ENCODE data around the gene CARD8.
"Not testable (repeated sequence)": the region's sequence is repeated elsewhere in the genome, so short reads cannot be mapped to it uniquely, and the experiment has no call there.

The CARD8 gene

GRCh38 chr19:48255376-48256303 lies at the start of gene CARD8:
Gene CARD8, minus strand, starts transcription at chr19:48255912. Its CDS starts 14,892 bp downstream, at chr19:48241020.
- DNase-seq = peak; percentile 85

GRCh38 chr19:48303866-48304265 lies 48.2 kb upstream of the CARD8 start:
- DNase-seq = no peak

GRCh38 chr19:48303367-48303766 lies 47.7 kb upstream of the CARD8 start:
- DNase-seq = no peak

GRCh38 chr19:48302600-48302959 lies 46.9 kb upstream of the CARD8 start:
- no peak for DNase-seq

- DNase-seq = no peak
Observed at GRCh38 chr19:48301886-48302599, 46.3 kb upstream of the CARD8 start.

GRCh38 chr19:48297975-48298374 lies 42.3 kb upstream of the CARD8 start:
- no peak for DNase-seq

GRCh38 chr19:48296963-48297734 lies 41.4 kb upstream of the CARD8 start:
- no peak for DNase-seq

GRCh38 chr19:48295458-48295857 lies 39.7 kb upstream of the CARD8 start:
- DNase-seq = no peak

- DNase-seq = peak; percentile 13
Observed at GRCh38 chr19:48292798-48293197, 37.1 kb upstream of the CARD8 start.

GRCh38 chr19:48291489-48291815 lies 35.7 kb upstream of the CARD8 start:
- not testable (repeated sequence) for DNase-seq

GRCh38 chr19:48290771-48291488 lies 35.2 kb upstream of the CARD8 start:
- DNase-seq = peak; percentile 71

GRCh38 chr19:48290401-48290770 lies 34.7 kb upstream of the CARD8 start:
- no peak for DNase-seq

- no peak for DNase-seq
Observed at GRCh38 chr19:48287748-48288147, 32.0 kb upstream of the CARD8 start.

GRCh38 chr19:48284896-48285295 lies 29.2 kb upstream of the CARD8 start:
- no peak for DNase-seq

GRCh38 chr19:48283908-48284307 lies 28.2 kb upstream of the CARD8 start:
- DNase-seq = no peak

- DNase-seq = no peak
Observed at GRCh38 chr19:48279747-48280146, 24.0 kb upstream of the CARD8 start.

- no peak for DNase-seq
Observed at GRCh38 chr19:48274938-48275337, 19.2 kb upstream of the CARD8 start.

- no peak for DNase-seq
Observed at GRCh38 chr19:48274173-48274572, 18.5 kb upstream of the CARD8 start.

- peak; percentile 37 for DNase-seq
Observed at GRCh38 chr19:48271531-48272151, 15.9 kb upstream of the CARD8 start.

- not testable (repeated sequence) for DNase-seq
Observed at GRCh38 chr19:48269617-48270026, 13.9 kb upstream of the CARD8 start.

GRCh38 chr19:48265326-48265725 lies 9.6 kb upstream of the CARD8 start:
- not testable (repeated sequence) for DNase-seq

GRCh38 chr19:48260359-48260714 lies 4.6 kb upstream of the CARD8 start:
- not testable (repeated sequence) for DNase-seq

All from activated CD4-positive, alpha-beta T cell treated with anti-CD3 and anti-CD28 coated beads for 48 hours (primary cell).